ENCODE data around the gene EMID1.

EMID1 gene

GRCh38 chr22:29158546-29158945 lies 47.1 kb upstream of the EMID1 start:
- no peak for TF ChIP-seq MAX (IDR thresholded peaks at IDR 0.05)
- no peak for TF ChIP-seq EP300 (IDR thresholded peaks at IDR 0.05; ENCODE audit: borderline replicate concordance)
- TF ChIP-seq USF1 (IDR thresholded peaks at IDR 0.05), result no peak
- no peak for TF ChIP-seq RAD21 (IDR thresholded peaks at IDR 0.05; ENCODE audit: low read depth)
- TF ChIP-seq NFIC (IDR thresholded peaks at IDR 0.05), result no peak
- no peak for TF ChIP-seq CREB1 (IDR thresholded peaks at IDR 0.05; ENCODE audit: low read depth)
- no peak for TF ChIP-seq TEAD4 (IDR thresholded peaks at IDR 0.05)
- TF ChIP-seq FOXM1 (IDR thresholded peaks at IDR 0.05; ENCODE audit: borderline replicate concordance, low read depth), result no peak

- TF ChIP-seq EP300 (IDR thresholded peaks at IDR 0.05; ENCODE audit: borderline replicate concordance) (no peak), TAF1 (IDR thresholded peaks at IDR 0.05; ENCODE audit: low read depth) (no peak), YY1 (IDR thresholded peaks at IDR 0.05; ENCODE audit: low read depth) (no peak), REST (IDR thresholded peaks at IDR 0.05; ENCODE audit: low read depth) (no peak), CREB1 (IDR thresholded peaks at IDR 0.05; ENCODE audit: low read depth) (no peak), MAX (IDR thresholded peaks at IDR 0.05) (no peak), NFIC (IDR thresholded peaks at IDR 0.05) (no peak), RAD21 (IDR thresholded peaks at IDR 0.05; ENCODE audit: low read depth) (no peak), FOXM1 (IDR thresholded peaks at IDR 0.05; ENCODE audit: borderline replicate concordance, low read depth) (no peak), CEBPB (IDR thresholded peaks at IDR 0.05) (no peak), ZBTB7A (IDR thresholded peaks at IDR 0.05; ENCODE audit: low read depth) (no peak), USF1 (IDR thresholded peaks at IDR 0.05) (no peak), TEAD4 (IDR thresholded peaks at IDR 0.05) (no peak), TCF12 (IDR thresholded peaks at IDR 0.05; ENCODE audit: low read depth) (no peak), EGR1 (IDR thresholded peaks at IDR 0.05) (no peak)
Observed at GRCh38 chr22:29163808-29164207, 41.9 kb upstream of the EMID1 start.

- no peak for TF ChIP-seq ZBTB7A (IDR thresholded peaks at IDR 0.05; ENCODE audit: low read depth)
- no peak for TF ChIP-seq TAF1 (IDR thresholded peaks at IDR 0.05; ENCODE audit: low read depth)
- TF ChIP-seq TEAD4 (IDR thresholded peaks at IDR 0.05), result no peak
- TF ChIP-seq YY1 (IDR thresholded peaks at IDR 0.05; ENCODE audit: low read depth), result no peak
- TF ChIP-seq NFIC (IDR thresholded peaks at IDR 0.05), result no peak
- no peak for TF ChIP-seq CEBPB (IDR thresholded peaks at IDR 0.05)
- TF ChIP-seq EGR1 (IDR thresholded peaks at IDR 0.05), result no peak
- no peak for TF ChIP-seq CREB1 (IDR thresholded peaks at IDR 0.05; ENCODE audit: low read depth)
- TF ChIP-seq RAD21 (IDR thresholded peaks at IDR 0.05; ENCODE audit: low read depth), result no peak
- TF ChIP-seq USF1 (IDR thresholded peaks at IDR 0.05), result no peak
- no peak for TF ChIP-seq MAX (IDR thresholded peaks at IDR 0.05)
Observed at GRCh38 chr22:29165321-29166060, 40.2 kb upstream of the EMID1 start.

- TF ChIP-seq NFIC (IDR thresholded peaks at IDR 0.05) (no peak), MAX (IDR thresholded peaks at IDR 0.05) (no peak), YY1 (IDR thresholded peaks at IDR 0.05; ENCODE audit: low read depth) (no peak), EP300 (IDR thresholded peaks at IDR 0.05; ENCODE audit: borderline replicate concordance) (no peak), RAD21 (IDR thresholded peaks at IDR 0.05; ENCODE audit: low read depth) (no peak), USF1 (IDR thresholded peaks at IDR 0.05) (no peak), TCF12 (IDR thresholded peaks at IDR 0.05; ENCODE audit: low read depth) (no peak), CREB1 (IDR thresholded peaks at IDR 0.05; ENCODE audit: low read depth) (no peak), TAF1 (IDR thresholded peaks at IDR 0.05; ENCODE audit: low read depth) (no peak), REST (IDR thresholded peaks at IDR 0.05; ENCODE audit: low read depth) (no peak), CEBPB (IDR thresholded peaks at IDR 0.05) (no peak), TEAD4 (IDR thresholded peaks at IDR 0.05) (no peak), EGR1 (IDR thresholded peaks at IDR 0.05) (no peak)
Observed at GRCh38 chr22:29166180-29166579, 39.5 kb upstream of the EMID1 start.

All from Ishikawa (cell line).